ENCODE data around the gene KCNIP3.

KCNIP3 gene

GRCh38 chr2:95275151-95275515, 22.0 kb upstream of the KCNIP3 start:
- DNase-seq (ENCODE audit: low spot score) = no peak

GRCh38 chr2:95275601-95276243, 21.4 kb upstream of the KCNIP3 start:
- DNase-seq (ENCODE audit: low spot score) = no peak

GRCh38 chr2:95276244-95276887, 20.8 kb upstream of the KCNIP3 start:
- no peak for DNase-seq (ENCODE audit: low spot score)

- no peak for DNase-seq (ENCODE audit: low spot score)
These were observed 20.3 kb upstream of the KCNIP3 start for GRCh38 chr2:95276888-95277245.

GRCh38 chr2:95277246-95277906, 19.8 kb upstream of the KCNIP3 start:
- DNase-seq (ENCODE audit: low spot score) = no peak

GRCh38 chr2:95278051-95278471, 19.1 kb upstream of the KCNIP3 start:
- DNase-seq (ENCODE audit: low spot score) = no peak

GRCh38 chr2:95278637-95279225, 18.4 kb upstream of the KCNIP3 start:
- no peak for DNase-seq (ENCODE audit: low spot score)

- DNase-seq (ENCODE audit: low spot score) = no peak
These were observed 17.6 kb upstream of the KCNIP3 start for GRCh38 chr2:95279435-95280035.

GRCh38 chr2:95281071-95281470, 16.1 kb upstream of the KCNIP3 start:
- DNase-seq (ENCODE audit: low spot score) = no peak

- DNase-seq (ENCODE audit: low spot score) = no peak
These were observed 15.4 kb upstream of the KCNIP3 start for GRCh38 chr2:95281786-95282185.

- no peak for DNase-seq (ENCODE audit: low spot score)
These were observed 14.7 kb upstream of the KCNIP3 start for GRCh38 chr2:95282458-95282857.

- DNase-seq (ENCODE audit: low spot score) = no peak
These were observed 13.6 kb upstream of the KCNIP3 start for GRCh38 chr2:95283562-95283961.

GRCh38 chr2:95284886-95285541, 12.1 kb upstream of the KCNIP3 start:
- no peak for DNase-seq (ENCODE audit: low spot score)

- DNase-seq (ENCODE audit: low spot score) = no peak
These were observed 11.6 kb upstream of the KCNIP3 start for GRCh38 chr2:95285542-95285932.

- DNase-seq (ENCODE audit: low spot score) = no peak
These were observed 9.8 kb upstream of the KCNIP3 start for GRCh38 chr2:95287336-95287735.

- DNase-seq (ENCODE audit: low spot score) = no peak
These were observed 9.3 kb upstream of the KCNIP3 start for GRCh38 chr2:95287806-95288205.

- DNase-seq (ENCODE audit: low spot score) = no peak
These were observed 7.9 kb upstream of the KCNIP3 start for GRCh38 chr2:95289253-95289652.

- DNase-seq (ENCODE audit: low spot score) = no peak
These were observed 5.9 kb upstream of the KCNIP3 start for GRCh38 chr2:95291222-95291621.

GRCh38 chr2:95292623-95293260, 4.4 kb upstream of the KCNIP3 start:
- DNase-seq (ENCODE audit: low spot score) = no peak

GRCh38 chr2:95294579-95295250, 2.4 kb upstream of the KCNIP3 start:
- DNase-seq (ENCODE audit: low spot score) = no peak

- DNase-seq (ENCODE audit: low spot score) = no peak
These were observed 1.8 kb upstream of the KCNIP3 start for GRCh38 chr2:95295376-95295775.
